Measurements from ENCODE around the gene HES6.

HES6 gene, protein sequence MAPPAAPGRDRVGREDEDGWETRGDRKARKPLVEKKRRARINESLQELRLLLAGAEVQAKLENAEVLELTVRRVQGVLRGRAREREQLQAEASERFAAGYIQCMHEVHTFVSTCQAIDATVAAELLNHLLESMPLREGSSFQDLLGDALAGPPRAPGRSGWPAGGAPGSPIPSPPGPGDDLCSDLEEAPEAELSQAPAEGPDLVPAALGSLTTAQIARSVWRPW

DNA sequence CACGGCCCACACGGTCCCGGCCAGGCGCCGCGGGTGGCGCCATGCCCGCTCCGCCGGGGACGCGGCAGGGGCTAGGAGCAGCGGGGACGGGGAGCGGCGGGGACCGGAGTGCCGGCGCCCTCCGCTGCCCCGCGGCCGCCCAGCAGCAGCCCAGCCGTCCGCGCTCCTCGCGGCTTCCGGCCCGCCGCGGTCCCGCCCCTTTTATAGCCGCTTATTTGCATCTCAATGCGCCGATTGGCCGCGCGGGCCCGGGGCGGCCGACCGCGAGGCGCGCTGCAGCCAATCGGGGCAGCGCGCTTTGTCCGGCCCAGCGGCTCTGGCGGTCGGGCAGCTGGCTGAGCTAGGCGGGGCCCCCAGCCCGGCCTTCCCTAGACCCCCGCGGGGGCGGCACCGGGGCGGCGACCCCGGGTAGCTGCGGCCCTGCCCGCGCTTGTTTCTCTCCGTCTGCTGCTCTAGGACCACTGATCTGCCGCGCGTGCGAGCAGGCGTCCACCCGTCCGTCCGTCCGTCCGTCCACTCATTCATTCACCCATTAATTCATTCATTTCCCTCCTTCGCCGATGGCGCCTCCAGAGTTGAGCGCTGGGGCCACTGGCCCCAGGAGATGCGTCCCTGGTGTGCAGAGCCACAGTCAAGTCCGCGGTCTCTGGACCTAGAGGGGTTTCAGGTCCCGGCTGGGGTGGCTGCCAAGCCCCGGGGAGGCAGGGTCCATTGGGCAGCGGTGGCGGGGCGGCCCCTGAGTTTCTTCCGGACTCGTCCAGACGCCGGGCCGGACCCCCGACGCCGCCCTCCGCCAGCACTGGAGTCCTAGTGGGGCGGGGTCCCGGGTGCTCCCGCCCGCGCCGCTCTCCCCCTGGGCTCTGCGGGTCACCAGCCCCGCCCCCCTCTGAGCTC is at the start of gene HES6:
Gene HES6 (minus strand): TSS at position 176 of the 894 bp plus-strand sequence. CDS start 133 bp downstream, at position 43.
- peaks cover 57% of the 10 kb centered on the region for H3K27me3 Mint-ChIP-seq
- DNase-seq (peak; percentile 74 to 77), ATAC-seq (peak; percentile 84)
- peak within 1 kb of the TSS; percentile 11 to 23 for H3K27ac Mint-ChIP-seq
- no peaks in the 10 kb centered on the region for H3K9me3 Mint-ChIP-seq
- H3K4me1 Mint-ChIP-seq, result peaks cover 6% of the 10 kb centered on the region
- peak within 1 kb of the TSS; percentile 84 to 88 for H3K4me3 Mint-ChIP-seq

DNA sequence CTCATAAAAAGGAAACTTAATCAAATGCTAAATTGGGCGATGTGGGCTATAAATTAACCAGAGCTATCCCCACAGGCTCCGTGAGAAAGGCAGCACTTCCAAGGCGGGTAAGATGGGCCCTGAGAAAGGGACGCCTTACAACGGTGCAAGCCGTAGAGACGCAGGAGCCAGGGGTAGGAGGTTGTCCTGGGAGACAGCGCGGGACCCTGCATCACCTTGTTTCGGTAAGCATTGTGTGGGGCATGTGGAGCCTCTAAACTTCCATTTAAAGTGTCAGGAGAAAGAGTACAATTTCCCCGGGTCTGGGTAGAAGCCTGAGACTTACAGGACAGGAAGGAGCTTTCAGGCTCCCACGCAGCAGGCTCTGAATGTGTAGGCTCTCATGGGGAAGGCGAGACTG is 49.7 kb upstream of the HES6 start:
- no peak for DNase-seq
- Mint-ChIP-seq H3K27me3 (no peaks in the 10 kb centered on the region), H3K4me3 (peak overlapping the region; percentile 98), H3K9me3 (no peaks in the 10 kb centered on the region), H3K27ac (peak overlapping the region; percentile 99 to 100), H3K4me1 (peaks cover 52% of the 10 kb centered on the region)
- no peak for ATAC-seq

DNA sequence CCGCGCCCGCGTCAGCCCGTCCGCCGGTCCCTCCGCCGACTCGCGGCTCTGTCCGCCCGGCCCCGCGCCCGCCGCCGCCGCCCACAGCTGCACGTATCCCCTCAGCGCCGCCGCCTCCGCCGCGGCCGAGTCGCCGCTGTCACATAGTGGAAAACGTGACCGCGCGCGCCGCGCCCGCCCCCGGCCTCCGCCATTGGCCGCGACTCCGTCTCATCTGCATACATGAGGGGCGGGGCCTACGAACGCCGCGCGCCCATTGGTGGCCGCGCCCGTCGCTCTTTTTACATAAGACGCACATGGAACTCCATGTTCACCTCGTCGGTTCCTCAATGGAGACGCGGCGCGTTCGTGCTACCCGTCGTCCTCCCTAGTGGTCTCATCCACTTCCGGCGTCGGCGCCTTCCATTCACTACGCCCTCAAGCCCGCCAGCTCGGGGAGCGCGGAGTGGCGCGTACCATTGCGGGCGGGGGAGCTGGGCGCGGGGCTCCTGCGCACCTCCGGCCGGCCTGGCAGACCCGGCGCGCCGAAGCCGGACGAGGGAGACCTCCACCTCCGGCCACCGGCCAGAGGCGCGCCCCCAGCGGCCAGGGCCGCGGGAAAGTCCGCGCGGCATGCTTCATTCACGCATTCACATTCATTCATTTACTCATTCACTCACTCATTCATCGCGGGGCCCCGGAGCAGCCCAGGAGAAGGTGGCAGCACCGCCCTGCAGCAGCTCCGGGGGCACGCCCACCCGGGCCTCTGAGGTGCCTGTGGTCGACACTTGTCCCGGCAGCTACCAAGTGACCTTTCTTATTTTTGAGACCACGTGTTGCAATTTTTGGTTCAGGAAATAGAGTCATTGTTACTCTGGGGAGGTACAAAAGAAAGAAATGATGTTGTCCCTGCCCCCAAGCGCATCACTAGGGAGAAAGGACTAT is 49.1 kb upstream of the HES6 start:
- H3K27ac Mint-ChIP-seq, result peak overlapping the region; percentile 99 to 100
- DNase-seq (peak; percentile 98), ATAC-seq (peak; percentile 90)
- no peaks in the 10 kb centered on the region for H3K27me3 Mint-ChIP-seq
- peak overlapping the region; percentile 98 for H3K4me3 Mint-ChIP-seq
- H3K4me1 Mint-ChIP-seq, result peaks cover 58% of the 10 kb centered on the region
- H3K9me3 Mint-ChIP-seq, result no peaks in the 10 kb centered on the region

DNA sequence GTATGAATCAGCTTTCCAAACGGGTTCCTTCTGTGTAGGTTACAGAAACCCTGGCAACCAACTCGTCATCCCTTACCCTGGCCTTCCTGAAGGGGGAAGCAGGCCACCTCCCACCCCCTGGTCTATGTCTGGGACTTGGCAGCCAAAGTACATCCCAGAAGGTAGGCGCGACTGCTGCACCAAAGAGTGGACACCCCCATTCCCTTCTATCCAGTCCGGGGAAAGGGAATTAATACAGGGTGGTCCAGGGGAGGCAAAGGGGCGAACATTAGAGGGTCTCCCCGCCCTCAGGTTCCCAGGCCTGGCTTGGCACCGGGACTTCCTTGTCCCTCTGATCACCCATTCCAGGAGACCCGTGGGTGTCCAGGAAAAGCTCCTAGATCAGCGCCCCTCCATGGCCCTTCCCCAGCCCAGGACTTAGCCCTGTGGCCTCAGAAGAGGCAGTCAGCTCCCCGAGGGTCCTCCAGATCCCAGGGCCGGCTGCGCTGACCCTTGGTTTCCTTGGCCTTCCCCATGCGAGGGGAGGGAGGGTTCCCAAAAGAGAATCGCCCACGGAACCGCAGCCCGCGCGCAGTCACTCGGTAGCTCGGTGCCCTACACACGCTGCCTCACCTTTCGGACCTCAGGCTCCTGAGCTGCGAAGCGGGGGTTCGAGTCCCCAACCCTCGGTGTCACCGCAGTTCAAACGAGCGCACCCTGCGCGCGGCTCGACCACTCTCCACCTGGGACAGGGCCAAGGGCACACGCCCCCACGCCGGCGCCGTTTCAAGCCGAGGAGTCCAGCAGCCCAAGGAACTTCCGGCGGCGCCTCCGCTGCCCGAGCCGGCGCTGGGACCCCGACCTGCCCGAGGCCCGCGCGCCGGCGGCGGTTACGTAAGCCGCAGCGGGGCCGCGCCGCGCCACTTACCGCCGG is 48.2 kb upstream of the HES6 start, which contains the start of gene PER2:
Gene PER2 (minus strand): TSS at position 874 of the 913 bp plus-strand sequence. CDS start 10,674 bp downstream, outside the sequence.
- H3K27ac Mint-ChIP-seq, result peak within 1 kb of the TSS; percentile 99 to 100
- peak; percentile 10 to 58 for DNase-seq
- H3K4me1 Mint-ChIP-seq, result peaks cover 68% of the 10 kb centered on the region
- peak within 1 kb of the TSS; percentile 98 for H3K4me3 Mint-ChIP-seq
- no peaks in the 10 kb centered on the region for H3K9me3 Mint-ChIP-seq
- peak; percentile 44 for ATAC-seq
- no peaks in the 10 kb centered on the region for H3K27me3 Mint-ChIP-seq

DNA sequence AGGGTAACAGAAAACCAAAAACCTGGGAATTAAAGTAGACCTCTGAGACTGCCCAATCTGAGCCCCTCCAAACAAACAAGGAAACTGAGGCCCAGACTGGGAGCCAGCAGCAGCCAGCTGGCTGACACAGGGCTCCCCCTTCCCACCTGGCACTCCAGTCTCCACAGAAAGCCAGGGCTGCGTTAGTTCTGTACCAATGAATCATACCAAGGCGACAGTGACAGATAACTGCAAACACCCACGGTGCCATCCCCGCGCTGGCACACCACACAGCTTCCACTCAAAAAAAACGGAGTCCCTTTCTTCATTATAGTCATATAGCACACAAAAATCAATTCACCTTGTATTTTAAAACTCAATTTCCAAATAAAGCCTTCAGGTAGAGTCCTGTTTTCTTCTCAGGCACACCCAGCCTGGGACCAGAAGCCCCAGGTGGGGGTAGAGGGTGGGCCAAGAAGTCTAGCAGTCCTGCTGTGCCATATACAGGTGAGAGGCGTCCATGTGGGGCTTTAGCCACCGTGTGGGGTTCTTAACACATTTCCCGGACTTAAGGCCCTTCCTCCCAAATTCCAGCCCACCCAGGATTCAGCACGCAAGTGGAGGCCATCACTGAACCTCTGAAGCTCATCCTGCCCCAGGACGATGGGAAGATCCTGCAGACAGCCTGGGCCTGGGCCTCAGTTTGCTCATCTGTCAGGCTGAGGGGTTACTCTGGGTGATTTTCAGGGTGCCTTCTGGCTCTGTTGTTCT is 47.3 kb upstream of the HES6 start:
- peaks cover 75% of the 10 kb centered on the region for H3K4me1 Mint-ChIP-seq

DNA sequence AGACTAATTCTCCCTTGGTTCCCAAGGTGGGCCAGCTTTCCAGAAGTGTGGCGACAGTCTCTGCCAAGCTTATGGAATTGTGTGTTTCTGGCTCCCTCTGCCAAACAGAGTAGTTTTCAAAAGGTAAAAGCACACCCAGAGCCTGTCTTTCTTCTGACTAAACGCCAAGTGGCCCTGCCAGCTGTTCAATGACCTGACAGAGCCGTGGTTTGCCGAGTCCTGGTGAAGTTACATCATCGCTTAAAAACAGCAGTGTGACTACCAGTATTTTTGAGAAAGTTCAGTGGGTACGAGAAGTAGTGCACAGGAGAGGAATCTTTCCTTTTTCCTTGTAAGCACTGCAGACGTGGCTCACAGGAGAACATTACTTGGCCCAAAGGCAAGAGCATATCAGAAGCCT is 46.7 kb upstream of the HES6 start:
- no peak for DNase-seq
- Mint-ChIP-seq H3K27me3 (no peaks in the 10 kb centered on the region), H3K9me3 (no peaks in the 10 kb centered on the region), H3K27ac (no peak overlapping the region), H3K4me3 (peak overlapping the region in 1 of 2 donors; percentile 91), H3K4me1 (peaks cover 77% of the 10 kb centered on the region)
- ATAC-seq, result no peak

More for the DNA sequence above, 47.3 kb upstream of the HES6 start:
- DNase-seq, result peak in 1 of 2 donors; percentile 31
- Mint-ChIP-seq H3K9me3 (no peaks in the 10 kb centered on the region), H3K27me3 (no peaks in the 10 kb centered on the region), H3K27ac (peak overlapping the region; percentile 73 to 90), H3K4me3 (peak overlapping the region; percentile 82 to 91)
- no peak for ATAC-seq

DNA sequence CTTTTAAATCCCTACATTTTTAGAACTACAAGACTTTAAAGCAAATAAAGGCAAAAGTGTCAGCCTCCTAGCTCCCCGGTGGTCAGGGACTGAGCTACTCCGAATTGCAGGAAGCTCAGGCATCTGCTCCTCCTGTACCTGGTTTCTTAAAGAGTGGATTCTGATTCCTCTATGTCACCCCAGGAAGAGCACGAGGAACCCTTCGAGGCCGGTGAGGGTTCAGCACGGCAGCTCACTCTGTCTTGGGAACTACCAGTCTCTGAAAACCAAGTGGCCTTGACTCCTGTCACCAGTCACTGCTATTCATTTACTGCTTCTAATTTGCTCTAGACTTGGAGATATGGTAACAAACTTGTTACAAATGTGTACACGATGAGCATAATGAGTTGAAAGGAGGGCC is 46.3 kb upstream of the HES6 start:
- Mint-ChIP-seq H3K4me3 (no peak overlapping the region), H3K4me1 (peaks cover 77% of the 10 kb centered on the region), H3K9me3 (no peaks in the 10 kb centered on the region), H3K27me3 (no peaks in the 10 kb centered on the region), H3K27ac (no peak overlapping the region)
- ATAC-seq (no peak), DNase-seq (no peak)

DNA sequence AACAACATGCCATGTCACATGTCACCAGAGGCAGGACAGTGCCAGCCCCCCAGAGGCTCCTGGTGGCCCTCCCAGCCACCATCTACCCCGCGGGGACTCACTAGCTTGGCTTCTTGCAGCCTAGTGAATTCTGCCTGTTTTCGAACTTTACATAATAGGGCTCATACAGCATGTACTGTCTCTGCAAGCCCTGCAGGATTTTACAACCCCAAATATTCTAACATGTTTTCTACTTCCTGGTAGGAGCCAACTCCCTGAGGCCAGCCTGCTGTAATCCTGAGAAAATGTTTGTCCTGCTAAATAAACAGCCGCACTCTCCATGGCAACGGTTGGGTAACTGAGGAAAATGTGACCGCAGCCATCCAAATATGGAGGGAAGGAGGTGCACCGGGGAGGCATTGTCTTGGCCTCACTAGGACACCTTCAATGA is 45.8 kb upstream of the HES6 start:
- ATAC-seq (no peak), DNase-seq (no peak)
- H3K4me3 Mint-ChIP-seq, result no peak overlapping the region
- no peaks in the 10 kb centered on the region for H3K27me3 Mint-ChIP-seq
- no peaks in the 10 kb centered on the region for H3K9me3 Mint-ChIP-seq
- H3K27ac Mint-ChIP-seq, result no peak overlapping the region
- H3K4me1 Mint-ChIP-seq, result peaks cover 76% of the 10 kb centered on the region

DNA sequence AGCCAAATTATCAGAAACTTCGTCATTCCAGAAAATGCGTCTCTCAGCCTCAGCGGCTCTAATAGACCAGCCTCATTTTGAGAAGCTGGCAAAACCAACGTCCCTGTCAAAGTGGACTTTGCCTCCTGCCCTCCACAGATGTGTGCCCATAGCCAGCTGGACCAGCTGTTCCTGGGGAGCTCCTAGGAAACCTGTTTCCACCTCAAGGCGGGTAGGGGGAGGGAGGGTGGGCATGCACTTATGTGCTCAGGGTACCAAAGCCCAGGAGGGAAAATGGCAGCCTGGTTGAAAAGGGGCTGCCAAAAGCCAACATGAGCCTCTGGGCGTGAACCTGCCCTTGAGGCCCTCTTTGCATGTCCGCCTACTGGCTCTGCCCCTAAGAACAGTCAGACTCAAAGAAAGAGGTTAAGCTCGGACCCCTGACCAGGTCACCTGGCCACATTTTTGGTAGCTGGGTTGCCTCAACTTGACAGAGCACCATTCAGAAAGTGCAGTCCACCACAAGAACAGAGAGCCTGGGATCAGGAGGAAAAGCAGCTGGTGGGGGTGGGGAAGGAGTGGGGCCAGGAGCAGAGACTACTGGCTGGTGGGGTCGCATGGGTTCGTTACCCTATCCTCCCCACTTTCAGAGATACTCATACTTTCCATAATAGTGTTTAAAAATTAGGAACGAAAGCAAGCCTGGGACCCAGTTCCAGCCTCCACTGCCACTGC is 45.1 kb upstream of the HES6 start:
- DNase-seq, result no peak
- no peak overlapping the region for H3K4me3 Mint-ChIP-seq
- ATAC-seq, result no peak
- no peaks in the 10 kb centered on the region for H3K9me3 Mint-ChIP-seq
- peaks cover 68% of the 10 kb centered on the region for H3K4me1 Mint-ChIP-seq
- H3K27me3 Mint-ChIP-seq, result no peaks in the 10 kb centered on the region
- no peak overlapping the region for H3K27ac Mint-ChIP-seq

DNA sequence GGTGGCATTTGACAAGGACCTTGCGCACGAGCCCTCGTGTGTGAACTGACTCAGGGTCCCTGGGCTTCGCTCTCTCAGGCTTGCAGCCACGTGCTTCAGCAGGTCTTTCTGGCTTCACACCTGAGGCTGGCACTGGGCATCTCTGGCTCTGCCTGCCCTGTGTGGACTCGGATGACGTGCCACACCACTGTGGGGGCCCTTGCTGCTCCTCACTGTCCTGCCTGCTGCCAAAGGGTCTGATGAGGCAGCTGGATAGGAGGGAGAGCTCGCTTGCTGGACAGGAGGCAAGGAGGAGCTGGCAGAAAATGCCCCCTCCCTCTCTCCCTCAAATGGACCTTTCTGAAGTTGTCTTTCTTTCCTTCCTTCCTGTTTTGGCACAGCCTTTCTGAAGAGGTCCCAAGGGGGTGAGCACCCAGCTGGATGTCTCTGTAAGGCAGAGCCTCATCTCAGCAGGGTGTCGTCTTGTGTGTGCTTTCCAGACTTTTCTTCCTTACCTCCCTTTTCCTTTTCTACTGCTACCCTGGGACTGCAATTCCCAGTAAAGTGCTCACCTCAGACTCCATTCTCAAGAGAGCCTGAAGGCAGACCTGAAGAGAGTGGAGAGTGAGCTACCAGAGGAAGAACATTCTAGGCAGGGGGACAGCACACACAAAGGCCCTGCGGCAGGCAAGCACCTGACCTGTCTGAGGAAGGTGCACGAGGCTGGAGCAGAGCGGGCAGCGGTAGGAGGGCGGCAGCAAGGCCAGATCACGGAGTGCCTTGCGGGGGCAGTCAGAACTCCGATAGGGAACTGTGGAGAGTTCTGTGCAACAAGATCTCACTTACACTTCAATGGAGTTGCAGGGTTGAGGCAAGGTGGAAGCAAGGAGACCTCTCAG is 43.3 kb upstream of the HES6 start:
- Mint-ChIP-seq H3K27ac (peak overlapping the region in 1 of 2 donors; percentile 84), H3K4me1 (peaks cover 57% of the 10 kb centered on the region), H3K27me3 (no peaks in the 10 kb centered on the region), H3K4me3 (no peak overlapping the region), H3K9me3 (no peaks in the 10 kb centered on the region)
- ATAC-seq (no peak), DNase-seq (no peak)

DNA sequence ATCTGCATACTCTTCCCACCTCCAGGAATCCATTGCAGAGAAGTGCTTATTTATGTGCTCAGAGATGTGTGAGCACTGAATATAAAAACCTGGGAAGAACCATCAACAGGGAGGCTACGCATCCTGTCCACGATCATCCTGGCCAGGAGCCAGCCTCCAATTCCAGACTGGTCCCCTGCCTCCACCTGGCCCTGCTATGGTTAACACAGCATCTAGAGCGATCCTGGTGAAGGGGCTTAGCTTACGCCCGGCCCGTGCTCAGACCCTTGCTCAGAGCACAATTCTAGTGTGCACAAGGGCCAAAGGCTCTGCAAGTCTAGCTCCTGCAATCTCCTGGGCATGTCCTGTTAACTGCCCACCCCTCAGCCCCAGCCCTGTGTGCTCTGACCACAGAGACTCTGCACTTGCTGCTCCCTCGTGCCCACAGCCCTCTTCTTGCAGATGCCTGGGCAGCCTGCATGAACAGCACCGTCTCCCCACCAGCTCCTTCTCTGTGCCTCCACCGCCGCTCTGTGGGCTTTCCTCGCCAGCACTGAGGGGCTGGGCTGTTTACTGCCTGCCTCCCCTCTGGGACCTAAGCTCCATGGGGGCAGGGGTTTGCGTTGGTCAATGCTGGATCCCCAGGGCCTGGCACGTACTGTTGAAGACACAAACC is 42.1 kb upstream of the HES6 start:
- Mint-ChIP-seq H3K27me3 (no peaks in the 10 kb centered on the region), H3K4me3 (no peak overlapping the region), H3K27ac (no peak overlapping the region), H3K4me1 (peaks cover 47% of the 10 kb centered on the region), H3K9me3 (no peaks in the 10 kb centered on the region)
- DNase-seq (no peak), ATAC-seq (no peak)

DNA sequence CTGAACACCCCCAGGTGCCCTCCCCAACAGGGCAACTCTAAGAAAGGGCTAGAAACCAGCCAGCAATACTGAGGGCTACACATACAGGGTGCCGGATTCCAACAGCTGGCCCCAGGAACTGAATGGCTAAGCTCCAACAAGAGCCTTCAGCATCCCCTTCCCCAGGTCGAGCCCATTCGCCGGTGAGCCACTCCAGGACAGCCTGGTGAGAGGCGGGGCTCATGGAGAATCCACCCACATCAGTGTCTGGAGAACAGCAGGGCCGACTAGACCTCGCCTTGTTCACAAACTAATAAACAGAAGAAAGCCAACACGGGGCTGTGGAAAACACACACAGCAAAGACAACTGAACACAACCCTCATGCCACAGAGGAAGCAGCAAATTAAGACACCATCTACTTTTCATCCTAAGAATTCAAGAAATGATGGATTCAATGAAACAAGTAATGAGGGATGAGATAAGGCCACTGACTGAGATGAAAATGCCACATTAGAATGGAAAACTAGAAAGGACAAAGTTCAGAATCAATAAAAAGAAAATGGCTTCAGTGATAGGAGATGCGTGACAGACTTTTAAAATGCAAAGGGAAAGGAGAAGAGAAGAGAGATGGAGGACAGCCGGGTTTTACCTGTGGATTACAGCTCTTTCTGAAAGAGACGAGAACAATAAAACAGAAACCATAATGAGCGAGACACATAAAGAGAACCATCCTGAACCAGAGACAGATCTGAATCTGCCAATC is 40.4 kb upstream of the HES6 start:
- ATAC-seq, result no peak
- no peaks in the 10 kb centered on the region for H3K27me3 Mint-ChIP-seq
- no peak overlapping the region for H3K4me3 Mint-ChIP-seq
- peaks cover 30% of the 10 kb centered on the region for H3K4me1 Mint-ChIP-seq
- no peak overlapping the region for H3K27ac Mint-ChIP-seq
- no peaks in the 10 kb centered on the region for H3K9me3 Mint-ChIP-seq
- no peak for DNase-seq
